ENCODE measurements around the gene SMPD1.
A peak's percentile ranks its signal among the peaks of the same experiment; 100 is the strongest.

SMPD1 gene

DNA sequence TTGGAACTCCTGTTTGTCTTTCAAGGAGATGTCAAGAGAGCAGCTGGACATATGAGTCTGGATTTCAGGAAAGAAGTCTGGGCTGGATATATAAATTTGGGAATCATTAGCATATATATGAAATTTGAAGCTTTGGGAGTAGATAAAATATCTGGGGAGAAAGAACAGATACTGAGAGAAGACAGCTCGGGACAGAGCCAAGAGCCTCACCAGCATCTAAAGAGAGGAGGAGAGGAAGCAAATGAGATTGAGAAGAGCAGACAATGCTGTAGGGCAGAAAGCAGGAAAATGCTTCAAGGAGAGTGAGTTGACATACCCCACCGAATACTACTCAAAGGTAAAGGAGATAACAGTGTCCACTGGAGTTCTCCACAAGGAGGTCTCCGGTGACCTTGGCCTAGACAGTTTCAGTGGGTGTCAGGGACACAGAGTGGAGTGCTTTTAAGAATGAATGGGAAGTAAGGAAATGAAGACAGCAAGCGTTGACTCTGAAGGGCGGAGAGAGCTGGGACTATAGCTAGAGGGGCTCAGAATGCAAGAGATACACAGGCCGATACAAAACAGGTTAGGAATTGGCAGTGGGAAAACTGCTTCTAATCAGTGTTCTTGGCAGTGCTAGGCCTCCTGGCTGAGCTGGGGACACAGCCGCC is 27.8 kb downstream of the SMPD1 start:
- Mint-ChIP-seq H3K36me3 (ENCODE audit: low read depth) (no peaks in the 10 kb centered on the region), H3K27ac (no peak overlapping the region), H3K4me1 (ENCODE audit: low read depth) (peaks cover 11% of the 10 kb centered on the region), H3K9me3 (no peaks in the 10 kb centered on the region), H3K4me3 (no peak overlapping the region), H3K27me3 (peaks cover 3% of the 10 kb centered on the region)
- no peak for DNase-seq

GRCh38 chr11:6418557-6419008 is 28.3 kb downstream of the SMPD1 start:
- no peak for DNase-seq
- Mint-ChIP-seq H3K27ac (no peak overlapping the region), H3K4me3 (no peak overlapping the region), H3K27me3 (peaks cover 5% of the 10 kb centered on the region), H3K4me1 (ENCODE audit: low read depth) (peaks cover 8% of the 10 kb centered on the region), H3K9me3 (no peaks in the 10 kb centered on the region), H3K36me3 (ENCODE audit: low read depth) (no peaks in the 10 kb centered on the region)

DNA sequence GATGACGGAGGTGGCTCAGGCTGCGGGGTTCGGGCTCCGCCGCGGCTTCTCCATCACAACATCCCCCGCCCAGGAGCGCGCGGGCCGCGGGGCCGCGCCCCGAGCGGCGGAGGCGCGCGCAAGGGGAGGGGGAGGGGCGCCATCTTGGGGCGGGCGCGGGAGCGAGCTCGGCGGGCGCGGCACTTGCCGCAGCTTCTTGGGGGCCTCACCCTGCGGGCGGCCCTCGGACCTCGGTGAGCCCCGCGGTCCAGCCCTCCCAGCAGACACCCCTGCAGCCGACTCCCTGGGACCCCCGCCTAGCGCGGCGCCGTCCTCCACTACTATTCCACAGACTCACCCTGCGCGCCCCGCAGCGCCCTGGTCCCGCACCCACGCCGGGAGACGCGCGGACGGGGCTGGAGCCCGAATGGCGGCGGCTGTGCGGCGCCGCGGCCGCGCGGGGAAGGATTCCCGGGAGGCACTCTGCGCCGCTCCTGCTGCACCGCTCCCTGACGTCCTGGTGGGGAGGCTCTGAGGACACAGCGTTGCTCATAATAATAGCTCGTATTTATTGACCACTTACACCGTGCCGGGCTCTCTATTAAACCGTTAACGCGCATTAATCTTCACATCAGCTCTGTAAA is 28.8 kb downstream of the SMPD1 start, which contains the start of gene APBB1:
APBB1 (minus strand) TSS at position 86 of the 623 bp plus-strand sequence. CDS start 7,747 bp downstream, outside the sequence.
- Mint-ChIP-seq H3K27me3 (peaks cover 6% of the 10 kb centered on the region), H3K27ac (peak within 1 kb of the TSS; percentile 73), H3K36me3 (ENCODE audit: low read depth) (no peaks in the 10 kb centered on the region), H3K9me3 (no peaks in the 10 kb centered on the region), H3K4me1 (ENCODE audit: low read depth) (peaks cover 8% of the 10 kb centered on the region), H3K4me3 (no peak within 1 kb of the TSS)
- DNase-seq = peak; percentile 86

GRCh38 chr11:6420677-6421076 is 30.4 kb downstream of the SMPD1 start:
- H3K27me3 Mint-ChIP-seq = peaks cover 6% of the 10 kb centered on the region
- DNase-seq = no peak
- H3K4me1 Mint-ChIP-seq (ENCODE audit: low read depth) = peaks cover 8% of the 10 kb centered on the region
- no peak overlapping the region for H3K4me3 Mint-ChIP-seq
- H3K9me3 Mint-ChIP-seq = no peaks in the 10 kb centered on the region
- H3K36me3 Mint-ChIP-seq (ENCODE audit: low read depth) = no peaks in the 10 kb centered on the region
- H3K27ac Mint-ChIP-seq = no peak overlapping the region

DNA sequence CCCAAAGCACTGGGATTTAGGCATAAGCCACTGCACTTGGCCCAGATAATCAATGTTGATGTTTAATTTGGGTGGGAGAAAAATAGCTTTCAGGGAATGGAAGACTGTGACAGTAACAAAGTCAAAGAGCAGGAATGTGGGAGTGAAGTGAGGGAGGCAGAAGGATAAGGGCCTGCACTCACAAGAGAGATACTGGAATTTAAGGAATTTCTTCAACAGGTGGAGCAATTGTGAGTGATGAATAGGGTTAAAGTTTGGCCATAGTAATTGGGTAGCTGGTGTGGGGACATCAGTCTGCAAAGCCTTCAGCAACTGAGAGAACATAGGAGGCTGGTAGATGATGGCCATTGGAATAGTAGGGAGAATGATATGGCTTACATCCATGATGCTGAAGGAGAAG is 37.2 kb downstream of the SMPD1 start:
- no peak for DNase-seq
- no peaks in the 10 kb centered on the region for H3K4me1 Mint-ChIP-seq (ENCODE audit: low read depth)
- H3K4me3 Mint-ChIP-seq = no peak overlapping the region
- H3K27ac Mint-ChIP-seq = no peak overlapping the region
- H3K36me3 Mint-ChIP-seq (ENCODE audit: low read depth) = no peaks in the 10 kb centered on the region
- no peaks in the 10 kb centered on the region for H3K9me3 Mint-ChIP-seq
- peaks cover 6% of the 10 kb centered on the region for H3K27me3 Mint-ChIP-seq

DNA sequence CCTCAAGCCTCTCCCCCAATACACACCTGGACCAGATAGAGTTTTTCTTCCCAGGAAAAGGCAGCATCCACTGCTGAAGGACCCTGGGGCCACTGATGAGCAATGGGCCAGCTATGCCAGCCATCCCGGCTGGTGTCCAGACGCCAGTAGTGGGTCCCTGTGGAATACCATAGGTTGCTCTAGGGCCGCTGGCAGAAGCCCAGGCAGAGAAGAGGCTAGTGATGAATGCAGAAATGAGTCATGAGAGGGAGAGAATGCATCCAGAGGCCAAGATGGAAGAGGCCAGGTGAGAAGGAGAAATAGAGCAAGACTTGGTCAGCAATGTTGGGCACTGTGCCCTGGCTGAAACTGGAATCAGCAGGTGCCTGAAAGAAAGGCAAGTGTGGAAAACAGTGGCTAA is 41.6 kb downstream of the SMPD1 start:
- Mint-ChIP-seq H3K4me1 (ENCODE audit: low read depth) (no peaks in the 10 kb centered on the region), H3K9me3 (no peaks in the 10 kb centered on the region), H3K27ac (no peak overlapping the region), H3K4me3 (no peak overlapping the region), H3K36me3 (ENCODE audit: low read depth) (no peaks in the 10 kb centered on the region), H3K27me3 (no peaks in the 10 kb centered on the region)
- DNase-seq = no peak

- Mint-ChIP-seq H3K9me3 (no peaks in the 10 kb centered on the region), H3K27me3 (no peaks in the 10 kb centered on the region), H3K4me1 (ENCODE audit: low read depth) (no peaks in the 10 kb centered on the region), H3K4me3 (no peak overlapping the region), H3K36me3 (ENCODE audit: low read depth) (no peaks in the 10 kb centered on the region), H3K27ac (no peak overlapping the region)
- no peak for DNase-seq
Observed at GRCh38 chr11:6433998-6434660, 43.9 kb downstream of the SMPD1 start.

GRCh38 chr11:6437423-6437822 is 47.1 kb downstream of the SMPD1 start:
- Mint-ChIP-seq H3K27ac (no peak overlapping the region), H3K9me3 (no peaks in the 10 kb centered on the region), H3K4me1 (ENCODE audit: low read depth) (no peaks in the 10 kb centered on the region), H3K27me3 (no peaks in the 10 kb centered on the region), H3K4me3 (no peak overlapping the region), H3K36me3 (ENCODE audit: low read depth) (no peaks in the 10 kb centered on the region)
- no peak for DNase-seq

DNA sequence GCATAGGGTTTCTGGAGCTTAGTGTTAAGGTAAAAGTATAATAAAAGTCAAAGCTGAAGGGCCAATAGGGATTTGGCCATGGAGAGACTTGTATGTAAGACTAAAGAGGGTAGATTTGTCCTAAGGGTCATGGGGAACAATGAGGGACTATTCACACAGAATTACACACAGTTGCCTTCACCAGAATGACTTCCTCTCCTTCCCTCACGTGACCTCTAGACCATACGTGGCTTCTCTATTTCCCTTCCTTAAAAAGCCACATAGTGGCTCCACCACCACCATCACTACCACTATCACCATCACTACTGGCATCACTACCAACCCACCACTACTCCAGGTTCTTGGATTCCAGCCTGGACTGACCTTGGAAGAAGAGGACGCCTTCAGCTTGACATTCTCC is 47.7 kb downstream of the SMPD1 start:
- no peak for DNase-seq
- Mint-ChIP-seq H3K36me3 (ENCODE audit: low read depth) (no peaks in the 10 kb centered on the region), H3K27ac (no peak overlapping the region), H3K4me3 (no peak overlapping the region), H3K27me3 (no peaks in the 10 kb centered on the region), H3K4me1 (ENCODE audit: low read depth) (no peaks in the 10 kb centered on the region), H3K9me3 (no peaks in the 10 kb centered on the region)

DNA sequence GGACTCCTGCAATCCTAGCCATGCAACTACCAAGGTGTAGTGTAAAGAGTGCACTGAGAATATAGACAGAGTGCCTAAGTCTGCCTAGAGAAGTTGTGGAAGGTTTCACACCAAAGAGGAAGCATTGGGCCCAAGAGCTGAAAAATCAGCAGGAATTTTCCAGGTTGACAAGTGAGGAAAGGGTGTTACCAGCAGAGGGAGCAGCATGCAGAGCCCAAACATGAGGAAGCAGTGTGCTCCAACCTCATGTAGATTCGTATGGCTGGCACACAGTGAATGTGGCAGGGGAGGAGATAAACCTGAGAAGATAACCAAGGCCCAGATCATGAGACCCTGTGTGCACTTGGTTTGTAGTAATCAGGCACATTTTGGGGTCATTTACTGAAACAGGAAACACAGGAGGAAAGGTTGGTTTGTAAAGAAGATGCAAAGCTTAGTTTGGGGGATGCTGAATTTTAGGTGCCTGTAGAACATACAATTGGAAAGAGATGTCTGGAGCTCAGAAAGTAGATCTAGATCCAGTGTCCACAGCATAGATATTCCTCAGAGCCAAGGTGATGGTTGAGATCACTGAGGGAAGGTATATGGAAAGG is 48.8 kb downstream of the SMPD1 start:
- H3K4me1 Mint-ChIP-seq (ENCODE audit: low read depth) = no peaks in the 10 kb centered on the region
- no peak overlapping the region for H3K27ac Mint-ChIP-seq
- no peaks in the 10 kb centered on the region for H3K9me3 Mint-ChIP-seq
- no peak overlapping the region for H3K4me3 Mint-ChIP-seq
- H3K36me3 Mint-ChIP-seq (ENCODE audit: low read depth) = no peaks in the 10 kb centered on the region
- peak; percentile 44 for DNase-seq
- no peaks in the 10 kb centered on the region for H3K27me3 Mint-ChIP-seq

- H3K36me3 Mint-ChIP-seq (ENCODE audit: low read depth) = no peaks in the 10 kb centered on the region
- no peaks in the 10 kb centered on the region for H3K4me1 Mint-ChIP-seq (ENCODE audit: low read depth)
- H3K4me3 Mint-ChIP-seq = no peak within 1 kb of the TSS
- no peaks in the 10 kb centered on the region for H3K9me3 Mint-ChIP-seq
- H3K27ac Mint-ChIP-seq = no peak within 1 kb of the TSS
- no peaks in the 10 kb centered on the region for H3K27me3 Mint-ChIP-seq
- no peak for DNase-seq
Observed at GRCh38 chr11:6440906-6441358, 50.7 kb downstream of the SMPD1 start, which contains the start of gene HPX. TSS of gene HPX (minus strand) at chr11:6440987. CDS start at chr11:6440963, 24 bp downstream.

- Mint-ChIP-seq H3K27me3 (no peaks in the 10 kb centered on the region), H3K4me1 (ENCODE audit: low read depth) (no peaks in the 10 kb centered on the region), H3K4me3 (no peak overlapping the region), H3K36me3 (ENCODE audit: low read depth) (no peaks in the 10 kb centered on the region), H3K27ac (no peak overlapping the region), H3K9me3 (no peaks in the 10 kb centered on the region)
- DNase-seq = no peak
Observed at GRCh38 chr11:6442441-6442840, 52.2 kb downstream of the SMPD1 start.

GRCh38 chr11:6443269-6444003 is 53.2 kb downstream of the SMPD1 start:
- no peak overlapping the region for H3K4me3 Mint-ChIP-seq
- no peaks in the 10 kb centered on the region for H3K4me1 Mint-ChIP-seq (ENCODE audit: low read depth)
- H3K27me3 Mint-ChIP-seq = no peaks in the 10 kb centered on the region
- peak; percentile 68 for DNase-seq
- H3K36me3 Mint-ChIP-seq (ENCODE audit: low read depth) = no peaks in the 10 kb centered on the region
- no peak overlapping the region for H3K27ac Mint-ChIP-seq
- H3K9me3 Mint-ChIP-seq = no peaks in the 10 kb centered on the region
